Effector memory CD8-positive, alpha-beta T cell (primary cell): ENCODE data around the gene SARDH.
"Not testable (repeated sequence)": the region's sequence is repeated elsewhere in the genome, so short reads cannot be mapped to it uniquely, and the experiment has no call there.

Source experiments
- ATAC-seq: fragments of 150-1000 bp; cut with Tn5 transposase; replicated peaks from 2 replicates; pipeline ENCODE4 v1.10.0; 2021; ENCODE audit warnings: mild to moderate bottlenecking, moderate library complexity
- DNase-seq, 3 experiments: peaks; one replicate each; pipeline ENCODE4 v3.0.0; 2021
- H3K27ac Mint-ChIP-seq, 2 donors: one replicate each; pipeline ENCODE4 v1.8.0; 2022; ENCODE audit warnings: mild to moderate bottlenecking in 2 of 2, mixed read lengths in 2 of 2, moderate library complexity in 2 of 2
- H3K27me3 Mint-ChIP-seq, 2 donors: one replicate each; pipeline ENCODE4 v1.8.0; 2022; ENCODE audit warnings: mixed read lengths in 2 of 2
- H3K36me3 Mint-ChIP-seq: one replicate; pipeline ENCODE4 v1.8.0; 2022; ENCODE audit warnings: mild to moderate bottlenecking, moderate library complexity, mixed read lengths; ENCODE audit not compliant: insufficient read depth
- H3K4me1 Mint-ChIP-seq, 2 donors: one replicate each; pipeline ENCODE4 v1.8.0; 2022; ENCODE audit warnings: low read depth in 2 of 2, mixed read lengths in 2 of 2
- H3K4me3 Mint-ChIP-seq, 2 donors: one replicate each; pipeline ENCODE4 v1.8.0; 2022; ENCODE audit warnings: mild to moderate bottlenecking in 2 of 2, mixed read lengths in 2 of 2, moderate library complexity in 2 of 2
- H3K9me3 Mint-ChIP-seq, 2 donors: one replicate each; pipeline ENCODE4 v1.8.0; 2022; ENCODE audit warnings: mixed read lengths in 2 of 2

The SARDH gene

GRCh38 chr9:133679056-133679455 lies 59.1 kb downstream of the SARDH start:
- DNase-seq (no peak), ATAC-seq (no peak)
- Mint-ChIP-seq H3K9me3 (no peaks in the 10 kb centered on the region), H3K4me1 (peaks cover 26 to 27% of the 10 kb centered on the region in 2 donors), H3K36me3 (peaks cover 19% of the 10 kb centered on the region), H3K4me3 (peak overlapping the region in 1 of 2 donors; percentile 20), H3K27ac (peak overlapping the region; percentile 96 to 98), H3K27me3 (no peaks in the 10 kb centered on the region)

- H3K4me1 Mint-ChIP-seq, result peaks cover 17 to 20% of the 10 kb centered on the region in 2 donors
- peak overlapping the region; percentile 96 to 98 for H3K27ac Mint-ChIP-seq
- H3K36me3 Mint-ChIP-seq, result peaks cover 8% of the 10 kb centered on the region
- H3K9me3 Mint-ChIP-seq, result no peaks in the 10 kb centered on the region
- ATAC-seq (peak; percentile 98), DNase-seq (peak; percentile 54 to 68 (median 59))
- H3K27me3 Mint-ChIP-seq, result no peaks in the 10 kb centered on the region
- H3K4me3 Mint-ChIP-seq, result peak overlapping the region; percentile 56
These were observed 60.8 kb downstream of the SARDH start for GRCh38 chr9:133677126-133678010.

- Mint-ChIP-seq H3K4me1 (peaks cover 13 to 20% of the 10 kb centered on the region in 2 donors), H3K27ac (peak overlapping the region; percentile 96 to 98), H3K4me3 (peak overlapping the region in 1 of 2 donors; percentile 56), H3K9me3 (no peaks in the 10 kb centered on the region), H3K27me3 (no peaks in the 10 kb centered on the region), H3K36me3 (peaks cover 8% of the 10 kb centered on the region)
- ATAC-seq (no peak), DNase-seq (no peak)
These were observed 61.7 kb downstream of the SARDH start for GRCh38 chr9:133676450-133676849.

- H3K27me3 Mint-ChIP-seq, DNase-seq, H3K36me3 Mint-ChIP-seq, H3K4me3 Mint-ChIP-seq, ATAC-seq, H3K9me3 Mint-ChIP-seq: not testable (repeated sequence)
- Mint-ChIP-seq H3K27ac (peak overlapping the region; percentile 96 to 98), H3K4me1 (peaks cover 13 to 20% of the 10 kb centered on the region in 2 donors)
These were observed 62.4 kb downstream of the SARDH start for GRCh38 chr9:133675796-133676195.

GRCh38 chr9:133674091-133674490 lies 64.1 kb downstream of the SARDH start:
- Mint-ChIP-seq H3K4me3 (no peak overlapping the region), H3K9me3 (no peaks in the 10 kb centered on the region), H3K4me1 (peaks cover 13 to 20% of the 10 kb centered on the region in 2 donors), H3K27ac (no peak overlapping the region), H3K36me3 (peaks cover 8% of the 10 kb centered on the region), H3K27me3 (no peaks in the 10 kb centered on the region)
- ATAC-seq (no peak), DNase-seq (no peak)

GRCh38 chr9:133673258-133673655 lies 64.9 kb downstream of the SARDH start:
- peaks cover 5% of the 10 kb centered on the region for H3K36me3 Mint-ChIP-seq
- ATAC-seq (no peak), DNase-seq (no peak)
- no peak overlapping the region for H3K4me3 Mint-ChIP-seq
- no peak overlapping the region for H3K27ac Mint-ChIP-seq
- no peaks in the 10 kb centered on the region for H3K9me3 Mint-ChIP-seq
- H3K27me3 Mint-ChIP-seq, result no peaks in the 10 kb centered on the region
- peaks cover 12 to 20% of the 10 kb centered on the region in 2 donors for H3K4me1 Mint-ChIP-seq

GRCh38 chr9:133672503-133673257 lies 65.5 kb downstream of the SARDH start:
- peaks cover 11 to 20% of the 10 kb centered on the region in 2 donors for H3K4me1 Mint-ChIP-seq
- H3K9me3 Mint-ChIP-seq, result no peaks in the 10 kb centered on the region
- no peak for ATAC-seq
- no peaks in the 10 kb centered on the region for H3K27me3 Mint-ChIP-seq
- DNase-seq, result no peak
- H3K4me3 Mint-ChIP-seq, result no peak overlapping the region
- peaks cover 5% of the 10 kb centered on the region for H3K36me3 Mint-ChIP-seq
- H3K27ac Mint-ChIP-seq, result peak overlapping the region in 1 of 2 donors; percentile 15

GRCh38 chr9:133671371-133671770 lies 66.8 kb downstream of the SARDH start:
- H3K36me3 Mint-ChIP-seq, result no peaks in the 10 kb centered on the region
- no peaks in the 10 kb centered on the region for H3K27me3 Mint-ChIP-seq
- no peaks in the 10 kb centered on the region for H3K9me3 Mint-ChIP-seq
- DNase-seq (no peak), ATAC-seq (no peak)
- no peak overlapping the region for H3K4me3 Mint-ChIP-seq
- H3K4me1 Mint-ChIP-seq, result peaks cover 1 to 6% of the 10 kb centered on the region in 2 donors
- H3K27ac Mint-ChIP-seq, result peak overlapping the region in 1 of 2 donors; percentile 46

GRCh38 chr9:133670466-133670865 lies 67.7 kb downstream of the SARDH start:
- H3K27ac Mint-ChIP-seq, result no peak overlapping the region
- H3K4me3 Mint-ChIP-seq, result no peak overlapping the region
- H3K4me1 Mint-ChIP-seq, result no peaks in the 10 kb centered on the region
- H3K36me3 Mint-ChIP-seq, result no peaks in the 10 kb centered on the region
- H3K9me3 Mint-ChIP-seq, result no peaks in the 10 kb centered on the region
- H3K27me3 Mint-ChIP-seq, result no peaks in the 10 kb centered on the region
- no peak for ATAC-seq
- DNase-seq, result no peak

GRCh38 chr9:133669182-133669801 lies 68.9 kb downstream of the SARDH start:
- Mint-ChIP-seq H3K4me3 (no peak overlapping the region), H3K36me3 (no peaks in the 10 kb centered on the region), H3K27me3 (no peaks in the 10 kb centered on the region), H3K4me1 (no peaks in the 10 kb centered on the region), H3K9me3 (no peaks in the 10 kb centered on the region), H3K27ac (peak overlapping the region in 1 of 2 donors; percentile 35)
- ATAC-seq, result no peak
- no peak for DNase-seq

- H3K4me1 Mint-ChIP-seq, result no peaks in the 10 kb centered on the region
- DNase-seq (no peak), ATAC-seq (no peak)
- peak overlapping the region in 1 of 2 donors; percentile 15 for H3K27ac Mint-ChIP-seq
- no peak overlapping the region for H3K4me3 Mint-ChIP-seq
- H3K9me3 Mint-ChIP-seq, result no peaks in the 10 kb centered on the region
- H3K36me3 Mint-ChIP-seq, result no peaks in the 10 kb centered on the region
- no peaks in the 10 kb centered on the region for H3K27me3 Mint-ChIP-seq
These were observed 70.2 kb downstream of the SARDH start for GRCh38 chr9:133667759-133668450.

- no peaks in the 10 kb centered on the region for H3K36me3 Mint-ChIP-seq
- H3K4me3 Mint-ChIP-seq, result no peak overlapping the region
- ATAC-seq, result no peak
- no peaks in the 10 kb centered on the region for H3K9me3 Mint-ChIP-seq
- DNase-seq, result no peak
- H3K4me1 Mint-ChIP-seq, result no peaks in the 10 kb centered on the region
- H3K27ac Mint-ChIP-seq, result no peak overlapping the region
- peaks cover 0 to 8% of the 10 kb centered on the region in 2 donors for H3K27me3 Mint-ChIP-seq
These were observed 71.3 kb downstream of the SARDH start for GRCh38 chr9:133666845-133667244.

GRCh38 chr9:133666387-133666786 lies 71.8 kb downstream of the SARDH start:
- no peaks in the 10 kb centered on the region for H3K36me3 Mint-ChIP-seq
- no peak overlapping the region for H3K4me3 Mint-ChIP-seq
- H3K9me3 Mint-ChIP-seq, result no peaks in the 10 kb centered on the region
- peaks cover 0 to 8% of the 10 kb centered on the region in 2 donors for H3K27me3 Mint-ChIP-seq
- no peak overlapping the region for H3K27ac Mint-ChIP-seq
- no peak for ATAC-seq
- H3K4me1 Mint-ChIP-seq, result no peaks in the 10 kb centered on the region
- DNase-seq, result no peak
